ENCODE results near the gene MET.
"Not testable (repeated sequence)": the region's sequence is repeated elsewhere in the genome, so short reads cannot be mapped to it uniquely, and the experiment has no call there.

DNA sequence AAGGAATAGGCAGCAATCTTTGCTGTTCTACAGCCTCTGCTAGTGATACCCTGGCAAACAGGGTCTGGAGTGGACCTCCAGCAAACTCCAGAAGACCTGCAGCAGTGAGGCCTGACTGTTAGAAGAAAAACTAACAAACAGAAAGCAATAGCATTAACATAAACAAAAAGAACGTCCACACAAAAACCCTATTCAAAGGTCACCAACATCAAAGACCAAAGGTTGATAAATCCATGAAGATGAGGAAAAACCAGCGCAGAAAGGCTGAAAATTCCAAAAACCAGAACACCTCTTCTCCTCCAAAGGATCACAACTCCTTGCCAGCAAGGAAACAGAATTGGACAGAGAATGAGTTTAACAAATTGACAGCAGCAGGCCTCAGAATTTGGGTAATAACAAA, 71.8 kb downstream of the MET start:
- TF ChIP-seq, protein P1, sequence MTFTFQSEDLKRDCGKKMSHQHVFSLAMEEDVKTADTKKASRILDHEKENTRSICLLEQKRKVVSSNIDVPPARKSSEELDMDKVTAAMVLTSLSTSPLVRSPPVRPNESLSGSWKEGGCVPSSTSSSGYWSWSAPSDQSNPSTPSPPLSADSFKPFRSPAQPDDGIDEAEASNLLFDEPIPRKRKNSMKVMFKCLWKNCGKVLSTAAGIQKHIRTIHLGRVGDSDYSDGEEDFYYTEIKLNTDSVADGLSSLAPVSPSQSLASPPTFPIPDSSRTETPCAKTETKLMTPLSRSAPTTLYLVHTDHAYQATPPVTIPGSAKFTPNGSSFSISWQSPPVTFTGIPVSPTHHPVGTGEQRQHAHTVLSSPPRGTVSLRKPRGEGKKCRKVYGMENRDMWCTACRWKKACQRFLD (tag by site-specific recombination; IDR thresholded peaks at IDR 0.05): not testable (repeated sequence)
- not testable (repeated sequence) for TF ChIP-seq ZNF76 (tag by site-specific recombination; IDR thresholded peaks at IDR 0.05; ENCODE audit: borderline replicate concordance, low read depth)
- TF ChIP-seq, protein P2, sequence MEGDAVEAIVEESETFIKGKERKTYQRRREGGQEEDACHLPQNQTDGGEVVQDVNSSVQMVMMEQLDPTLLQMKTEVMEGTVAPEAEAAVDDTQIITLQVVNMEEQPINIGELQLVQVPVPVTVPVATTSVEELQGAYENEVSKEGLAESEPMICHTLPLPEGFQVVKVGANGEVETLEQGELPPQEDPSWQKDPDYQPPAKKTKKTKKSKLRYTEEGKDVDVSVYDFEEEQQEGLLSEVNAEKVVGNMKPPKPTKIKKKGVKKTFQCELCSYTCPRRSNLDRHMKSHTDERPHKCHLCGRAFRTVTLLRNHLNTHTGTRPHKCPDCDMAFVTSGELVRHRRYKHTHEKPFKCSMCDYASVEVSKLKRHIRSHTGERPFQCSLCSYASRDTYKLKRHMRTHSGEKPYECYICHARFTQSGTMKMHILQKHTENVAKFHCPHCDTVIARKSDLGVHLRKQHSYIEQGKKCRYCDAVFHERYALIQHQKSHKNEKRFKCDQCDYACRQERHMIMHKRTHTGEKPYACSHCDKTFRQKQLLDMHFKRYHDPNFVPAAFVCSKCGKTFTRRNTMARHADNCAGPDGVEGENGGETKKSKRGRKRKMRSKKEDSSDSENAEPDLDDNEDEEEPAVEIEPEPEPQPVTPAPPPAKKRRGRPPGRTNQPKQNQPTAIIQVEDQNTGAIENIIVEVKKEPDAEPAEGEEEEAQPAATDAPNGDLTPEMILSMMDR (tag by site-specific recombination; IDR thresholded peaks at IDR 0.05): not testable (repeated sequence)
- TF ChIP-seq, protein P3, sequence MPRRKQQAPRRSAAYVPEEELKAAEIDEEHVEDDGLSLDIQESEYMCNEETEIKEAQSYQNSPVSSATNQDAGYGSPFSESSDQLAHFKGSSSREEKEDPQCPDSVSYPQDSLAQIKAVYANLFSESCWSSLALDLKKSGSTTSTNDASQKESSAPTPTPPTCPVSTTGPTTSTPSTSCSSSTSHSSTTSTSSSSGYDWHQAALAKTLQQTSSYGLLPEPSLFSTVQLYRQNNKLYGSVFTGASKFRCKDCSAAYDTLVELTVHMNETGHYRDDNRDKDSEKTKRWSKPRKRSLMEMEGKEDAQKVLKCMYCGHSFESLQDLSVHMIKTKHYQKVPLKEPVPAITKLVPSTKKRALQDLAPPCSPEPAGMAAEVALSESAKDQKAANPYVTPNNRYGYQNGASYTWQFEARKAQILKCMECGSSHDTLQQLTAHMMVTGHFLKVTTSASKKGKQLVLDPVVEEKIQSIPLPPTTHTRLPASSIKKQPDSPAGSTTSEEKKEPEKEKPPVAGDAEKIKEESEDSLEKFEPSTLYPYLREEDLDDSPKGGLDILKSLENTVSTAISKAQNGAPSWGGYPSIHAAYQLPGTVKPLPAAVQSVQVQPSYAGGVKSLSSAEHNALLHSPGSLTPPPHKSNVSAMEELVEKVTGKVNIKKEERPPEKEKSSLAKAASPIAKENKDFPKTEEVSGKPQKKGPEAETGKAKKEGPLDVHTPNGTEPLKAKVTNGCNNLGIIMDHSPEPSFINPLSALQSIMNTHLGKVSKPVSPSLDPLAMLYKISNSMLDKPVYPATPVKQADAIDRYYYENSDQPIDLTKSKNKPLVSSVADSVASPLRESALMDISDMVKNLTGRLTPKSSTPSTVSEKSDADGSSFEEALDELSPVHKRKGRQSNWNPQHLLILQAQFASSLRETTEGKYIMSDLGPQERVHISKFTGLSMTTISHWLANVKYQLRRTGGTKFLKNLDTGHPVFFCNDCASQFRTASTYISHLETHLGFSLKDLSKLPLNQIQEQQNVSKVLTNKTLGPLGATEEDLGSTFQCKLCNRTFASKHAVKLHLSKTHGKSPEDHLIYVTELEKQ (tag by site-specific recombination; IDR thresholded peaks at IDR 0.05; ENCODE audit: borderline replicate concordance): not testable (repeated sequence)
- TF ChIP-seq, protein P4, sequence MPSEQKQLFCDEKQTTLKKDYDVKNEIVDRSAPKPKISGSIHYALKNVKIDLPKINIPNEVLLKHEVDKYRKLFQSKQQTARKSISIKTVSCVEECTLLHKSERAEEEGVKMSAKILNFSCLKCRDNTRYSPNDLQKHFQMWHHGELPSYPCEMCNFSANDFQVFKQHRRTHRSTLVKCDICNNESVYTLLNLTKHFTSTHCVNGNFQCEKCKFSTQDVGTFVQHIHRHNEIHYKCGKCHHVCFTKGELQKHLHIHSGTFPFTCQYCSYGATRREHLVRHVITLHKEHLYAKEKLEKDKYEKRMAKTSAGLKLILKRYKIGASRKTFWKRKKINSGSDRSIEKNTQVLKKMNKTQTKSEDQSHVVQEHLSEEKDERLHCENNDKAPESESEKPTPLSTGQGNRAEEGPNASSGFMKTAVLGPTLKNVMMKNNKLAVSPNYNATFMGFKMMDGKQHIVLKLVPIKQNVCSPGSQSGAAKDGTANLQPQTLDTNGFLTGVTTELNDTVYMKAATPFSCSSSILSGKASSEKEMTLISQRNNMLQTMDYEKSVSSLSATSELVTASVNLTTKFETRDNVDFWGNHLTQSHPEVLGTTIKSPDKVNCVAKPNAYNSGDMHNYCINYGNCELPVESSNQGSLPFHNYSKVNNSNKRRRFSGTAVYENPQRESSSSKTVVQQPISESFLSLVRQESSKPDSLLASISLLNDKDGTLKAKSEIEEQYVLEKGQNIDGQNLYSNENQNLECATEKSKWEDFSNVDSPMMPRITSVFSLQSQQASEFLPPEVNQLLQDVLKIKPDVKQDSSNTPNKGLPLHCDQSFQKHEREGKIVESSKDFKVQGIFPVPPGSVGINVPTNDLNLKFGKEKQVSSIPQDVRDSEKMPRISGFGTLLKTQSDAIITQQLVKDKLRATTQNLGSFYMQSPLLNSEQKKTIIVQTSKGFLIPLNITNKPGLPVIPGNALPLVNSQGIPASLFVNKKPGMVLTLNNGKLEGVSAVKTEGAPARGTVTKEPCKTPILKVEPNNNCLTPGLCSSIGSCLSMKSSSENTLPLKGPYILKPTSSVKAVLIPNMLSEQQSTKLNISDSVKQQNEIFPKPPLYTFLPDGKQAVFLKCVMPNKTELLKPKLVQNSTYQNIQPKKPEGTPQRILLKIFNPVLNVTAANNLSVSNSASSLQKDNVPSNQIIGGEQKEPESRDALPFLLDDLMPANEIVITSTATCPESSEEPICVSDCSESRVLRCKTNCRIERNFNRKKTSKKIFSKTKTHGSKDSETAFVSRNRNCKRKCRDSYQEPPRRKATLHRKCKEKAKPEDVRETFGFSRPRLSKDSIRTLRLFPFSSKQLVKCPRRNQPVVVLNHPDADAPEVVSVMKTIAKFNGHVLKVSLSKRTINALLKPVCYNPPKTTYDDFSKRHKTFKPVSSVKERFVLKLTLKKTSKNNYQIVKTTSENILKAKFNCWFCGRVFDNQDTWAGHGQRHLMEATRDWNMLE (tag by site-specific recombination; conservative IDR thresholded peaks at IDR 0.05; ENCODE audit: low read depth): not testable (repeated sequence)

All from HEK293 (cell line).